Lower leg skin (tissue), 4 donors: ENCODE measurements around the gene MTERF4. TPM values are rescaled to one million over a fixed set of nuclear protein-coding genes. Genes with fewer than 3 reads are reported as not detected.

Experiments
- DNase-seq, 2 donors: peaks; one replicate each; pipeline ENCODE4 v3.0.0-alpha.2; 2019; ENCODE audit warnings: low spot score in 2 of 2
- H3K4me3 ChIP-seq: fragments of 200-600 bp; sonication (generic); 2 replicates; pipeline ENCODE4 v1.5.1; 2017; ENCODE audit warnings: mild to moderate bottlenecking, low read depth; ENCODE audit not compliant: poor library complexity, severe bottlenecking
- POLR2A ChIP-seq, 2 donors: fragments of 450-650 bp; IDR thresholded peaks; one replicate each; pipeline ENCODE4 v1.6.1; 2016 to 2017; ENCODE audit warnings: antibody characterized with exemption in 2 of 2, mild to moderate bottlenecking in 1 of 2, moderate library complexity in 1 of 2
- WGBS, 2 donors: methylation state at CpG; one replicate each; pipeline ENCODE4 v1.1.5; 2018; 5-methylcytosine and 5-hydroxymethylcytosine counted together
- intact Hi-C: fragments of 100-400 bp; cut with DNase I; formaldehyde crosslinking; loops from one replicate; pipeline ENCODE4 v1.15.0; 2023; ENCODE audit warnings: low total_unique reads
- total RNA-seq, 4 donors: library from RNA; depleted of rRNA; stranded (reverse); fragments of >200 nt; gene quantifications; one replicate each; pipeline ENCODE4 v1.1.0, GENCODE V29; 2016
- TF ChIP-seq, protein P1 (sequence below), 3 donors: fragments of 450-650 bp; IDR thresholded peaks; one replicate each; pipeline ENCODE4 v1.5.1; 2016; ENCODE audit warnings: antibody characterized with exemption in 3 of 3, mild to moderate bottlenecking in 3 of 3, moderate library complexity in 2 of 3

The MTERF4 gene
- total RNA-seq, 4 donors from 2014 or later, result 26.4 to 58.2 (median 44.7) TPM

DNA sequence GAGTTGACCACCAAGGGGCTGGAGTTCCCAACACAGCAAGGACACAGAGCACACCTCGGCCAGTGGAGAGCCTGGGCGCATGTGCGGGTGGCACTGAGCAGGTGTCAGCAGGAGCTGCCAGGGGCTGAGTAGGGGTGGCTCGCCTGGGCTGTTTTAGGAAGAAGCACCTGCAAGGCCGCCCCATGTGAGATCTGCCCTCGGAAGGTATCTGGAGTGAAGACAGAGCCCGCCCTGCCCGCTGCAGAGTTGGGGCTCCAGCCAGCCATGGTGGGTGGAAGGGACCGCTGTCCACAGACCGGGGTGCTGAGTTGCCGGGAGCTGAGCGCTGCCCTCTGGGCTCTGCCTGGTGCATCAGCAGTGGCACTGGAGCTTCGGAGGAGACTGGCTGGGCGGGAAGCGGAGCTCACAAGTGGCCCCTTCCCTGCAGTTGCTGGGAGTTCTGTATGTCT, 35.2 kb downstream of the MTERF4 start:
- peak in 1 of 2 donors; percentile 85 for DNase-seq
- no peak overlapping the region for H3K4me3 ChIP-seq
- TF ChIP-seq POLR2A (IDR thresholded peaks at IDR 0.05), result no peak
- TF ChIP-seq, protein P1, sequence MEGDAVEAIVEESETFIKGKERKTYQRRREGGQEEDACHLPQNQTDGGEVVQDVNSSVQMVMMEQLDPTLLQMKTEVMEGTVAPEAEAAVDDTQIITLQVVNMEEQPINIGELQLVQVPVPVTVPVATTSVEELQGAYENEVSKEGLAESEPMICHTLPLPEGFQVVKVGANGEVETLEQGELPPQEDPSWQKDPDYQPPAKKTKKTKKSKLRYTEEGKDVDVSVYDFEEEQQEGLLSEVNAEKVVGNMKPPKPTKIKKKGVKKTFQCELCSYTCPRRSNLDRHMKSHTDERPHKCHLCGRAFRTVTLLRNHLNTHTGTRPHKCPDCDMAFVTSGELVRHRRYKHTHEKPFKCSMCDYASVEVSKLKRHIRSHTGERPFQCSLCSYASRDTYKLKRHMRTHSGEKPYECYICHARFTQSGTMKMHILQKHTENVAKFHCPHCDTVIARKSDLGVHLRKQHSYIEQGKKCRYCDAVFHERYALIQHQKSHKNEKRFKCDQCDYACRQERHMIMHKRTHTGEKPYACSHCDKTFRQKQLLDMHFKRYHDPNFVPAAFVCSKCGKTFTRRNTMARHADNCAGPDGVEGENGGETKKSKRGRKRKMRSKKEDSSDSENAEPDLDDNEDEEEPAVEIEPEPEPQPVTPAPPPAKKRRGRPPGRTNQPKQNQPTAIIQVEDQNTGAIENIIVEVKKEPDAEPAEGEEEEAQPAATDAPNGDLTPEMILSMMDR (IDR thresholded peaks at IDR 0.05), result no peak
- 79 to 84% methylated on average over 7 to 15 of the region's 15 CpGs for WGBS, 2 donors
- intact Hi-C loops, result no loop called here

DNA sequence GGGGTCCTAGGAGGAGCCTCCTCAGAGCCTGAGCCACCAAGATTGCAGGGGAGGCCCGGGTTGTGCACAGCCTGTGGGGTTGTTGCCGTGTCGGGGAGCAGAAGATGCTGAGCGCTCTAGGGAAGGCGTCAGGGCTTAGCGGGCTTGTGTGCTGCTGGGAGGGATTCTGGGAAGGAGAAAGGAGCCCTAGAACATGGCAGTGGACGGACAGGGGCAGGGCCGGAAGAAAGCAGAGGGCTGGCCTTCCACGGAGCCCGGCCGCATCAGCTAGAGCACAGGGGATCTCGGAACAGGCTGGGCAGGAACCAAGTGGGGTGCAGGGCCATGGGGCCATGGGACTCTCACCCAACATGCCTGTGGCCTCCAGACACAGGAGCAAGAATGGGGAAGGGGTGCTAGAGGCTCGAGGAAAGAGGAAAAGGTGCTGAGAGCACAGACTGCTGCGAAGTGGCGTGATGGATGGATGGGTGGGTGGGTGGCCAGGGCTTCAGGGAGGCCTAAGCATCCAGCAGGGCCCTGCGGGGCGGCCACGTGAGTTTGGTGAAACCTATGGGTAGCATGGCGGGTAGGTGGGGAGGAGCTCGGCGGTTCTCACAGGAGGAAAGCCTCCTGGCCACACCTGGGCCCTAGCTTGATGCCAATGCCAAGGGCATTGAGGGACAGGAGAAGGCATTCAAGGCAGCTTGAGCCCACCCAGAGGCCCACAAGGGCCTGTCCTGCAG, 35.8 kb downstream of the MTERF4 start:
- intact Hi-C loops, result no loop called here
- TF ChIP-seq, protein P1 (IDR thresholded peaks at IDR 0.05), result no peak
- TF ChIP-seq POLR2A (IDR thresholded peaks at IDR 0.05), result no peak
- 90 to 94% methylated on average over 21 of the region's 21 CpGs for WGBS, 2 donors
- H3K4me3 ChIP-seq, result no peak overlapping the region
- peak in 1 of 2 donors; percentile 76 for DNase-seq

DNA sequence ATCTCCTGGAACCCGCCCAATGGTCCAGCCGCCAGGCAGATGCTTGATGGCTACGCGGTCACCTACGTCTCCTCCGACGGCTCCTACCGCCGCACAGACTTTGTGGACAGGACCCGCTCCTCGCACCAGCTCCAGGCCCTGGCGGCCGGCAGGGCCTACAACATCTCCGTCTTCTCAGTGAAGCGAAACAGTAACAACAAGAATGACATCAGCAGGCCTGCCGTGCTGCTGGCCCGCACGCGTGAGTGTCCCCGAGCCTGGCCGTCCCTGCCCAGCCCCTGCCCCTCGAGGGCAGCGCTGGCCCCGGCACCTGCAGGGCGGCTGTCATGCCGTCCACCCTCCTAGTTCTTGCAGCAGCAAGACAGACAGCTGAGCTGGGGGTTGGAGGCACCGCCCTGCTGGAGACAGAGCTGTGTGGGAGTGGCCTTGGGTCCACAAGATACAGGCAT, 36.7 kb downstream of the MTERF4 start:
- DNase-seq, result peak in 1 of 2 donors; percentile 80
- WGBS, 2 donors, result 88 to 91% methylated on average over 22 to 27 of the region's 27 CpGs
- TF ChIP-seq POLR2A (IDR thresholded peaks at IDR 0.05), result no peak
- TF ChIP-seq, protein P1 (IDR thresholded peaks at IDR 0.05), result no peak
- intact Hi-C loops, result no loop called here
- H3K4me3 ChIP-seq, result no peak overlapping the region

DNA sequence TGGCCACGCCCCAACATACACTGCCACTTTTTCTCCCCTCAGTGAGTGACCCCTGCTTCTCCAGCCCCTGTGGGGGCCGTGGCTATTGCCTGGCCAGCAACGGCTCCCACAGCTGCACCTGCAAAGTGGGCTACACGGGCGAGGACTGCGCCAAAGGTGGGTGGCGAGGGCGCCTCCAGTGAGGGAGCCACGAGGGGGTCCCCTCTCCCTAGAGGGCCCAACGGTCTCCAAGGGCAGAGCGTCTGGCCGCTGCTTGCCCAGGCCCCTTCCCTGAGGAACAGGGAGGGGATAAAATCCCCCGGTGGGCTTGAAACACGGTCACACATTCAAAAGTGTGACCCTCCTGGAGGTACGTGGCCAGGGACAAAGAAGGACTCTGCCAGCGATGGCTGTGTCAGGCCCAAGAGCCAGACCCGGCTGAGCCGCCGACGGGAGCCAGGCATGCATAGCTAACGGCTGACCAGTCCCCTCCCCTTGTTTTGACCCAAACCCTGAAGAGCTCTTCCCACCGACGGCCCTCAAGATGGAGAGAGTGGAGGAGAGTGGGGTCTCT, 37.2 kb downstream of the MTERF4 start:
- H3K4me3 ChIP-seq, result no peak overlapping the region
- TF ChIP-seq, protein P1 (IDR thresholded peaks at IDR 0.05), result no peak
- no peak for TF ChIP-seq POLR2A (IDR thresholded peaks at IDR 0.05)
- 92 to 94% methylated on average over 22 to 23 of the region's 23 CpGs for WGBS, 2 donors
- intact Hi-C loops, result no loop called here
- no peak for DNase-seq

DNA sequence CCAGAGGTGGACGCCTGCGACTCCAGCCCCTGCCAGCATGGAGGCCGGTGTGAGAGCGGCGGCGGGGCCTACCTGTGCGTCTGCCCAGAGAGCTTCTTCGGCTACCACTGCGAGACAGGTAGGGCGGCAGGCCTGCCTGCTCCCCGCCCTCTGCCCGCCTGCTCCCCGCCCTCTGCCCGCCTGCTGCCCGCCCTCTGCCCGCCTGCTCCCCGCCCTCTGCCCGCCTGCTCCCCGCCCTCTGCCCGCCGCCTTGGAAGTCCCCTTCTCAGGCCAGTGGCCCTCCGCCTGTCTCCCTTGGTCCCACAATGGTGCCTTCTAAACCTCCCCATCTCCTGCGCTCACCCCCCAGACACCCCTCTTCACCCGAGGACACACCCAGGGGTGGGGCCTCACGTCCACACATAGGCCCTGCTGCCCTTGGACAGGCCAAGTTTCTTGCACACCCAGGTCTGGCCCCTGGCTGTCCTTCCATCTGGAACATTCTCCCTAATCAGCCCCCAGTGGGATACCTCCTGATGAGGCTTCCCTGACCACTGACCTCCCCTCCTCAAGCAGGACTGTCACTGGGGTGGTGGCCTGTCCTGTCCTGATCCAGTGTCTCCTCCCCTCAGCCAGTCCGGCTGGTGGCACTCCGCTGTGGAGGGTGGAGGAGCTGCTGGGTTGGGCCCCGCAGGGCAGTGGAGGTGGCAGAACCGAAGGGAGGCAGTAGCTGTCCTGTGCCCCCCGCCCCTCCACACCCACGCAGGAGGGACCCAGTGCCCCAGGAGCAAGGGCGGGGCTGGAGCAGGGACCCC, 37.9 kb downstream of the MTERF4 start:
- no peak overlapping the region for H3K4me3 ChIP-seq
- DNase-seq, result peak in 1 of 2 donors; percentile 83
- WGBS, 2 donors, result 25 to 40% methylated on average over 21 to 28 of the region's 32 CpGs
- intact Hi-C loops, result no loop called here
- TF ChIP-seq, protein P1 (IDR thresholded peaks at IDR 0.05), result no peak
- no peak for TF ChIP-seq POLR2A (IDR thresholded peaks at IDR 0.05)
